Astrocyte of the spinal cord (primary cell): ENCODE results near the gene C9orf78.
A peak's percentile ranks its signal among the peaks of the same experiment; 100 is the strongest.

Source experiments
- DNase-seq: peaks from one replicate; pipeline ENCODE4 v3.0.0; 2011; ENCODE audit warnings: low read depth, low spot score
- H3K4me3 ChIP-seq: 2 replicates; pipeline ENCODE4 v1.5.1; 2011; ENCODE audit warnings: low read depth, mild to moderate bottlenecking, low read length, moderate library complexity
- CTCF ChIP-seq: IDR thresholded peaks from 2 replicates; pipeline ENCODE4 v1.5.1; 2012; ENCODE audit warnings: low read depth, mild to moderate bottlenecking, low read length, inconsistent platforms
- in situ Hi-C: cut with HindIII; loops from 2 replicates; pipeline ENCODE4 v1.10.0; 2017; ENCODE audit warnings: low sequenced_read_pairs

The C9orf78 gene

GRCh38 chr9:129840034-129840433 is 5.0 kb upstream of the C9orf78 start:
- no peak for TF ChIP-seq CTCF
- no peak overlapping the region for H3K4me3 ChIP-seq
- DNase-seq = no peak
- in situ Hi-C loops = no loop called here

GRCh38 chr9:129839324-129840023 is 4.4 kb upstream of the C9orf78 start:
- no peak overlapping the region for H3K4me3 ChIP-seq
- TF ChIP-seq CTCF = no peak
- in situ Hi-C loops = no loop called here
- DNase-seq = no peak

GRCh38 chr9:129838707-129839259 is 3.7 kb upstream of the C9orf78 start:
- TF ChIP-seq CTCF = no peak
- no peak overlapping the region for H3K4me3 ChIP-seq
- in situ Hi-C loops = no loop called here
- DNase-seq = peak; percentile 74

- H3K4me3 ChIP-seq = peak overlapping the region; percentile 94
- DNase-seq = no peak
- no peak for TF ChIP-seq CTCF
- in situ Hi-C loops = no loop called here
Measured at GRCh38 chr9:129836311-129837007, 1.4 kb upstream of the C9orf78 start.

- DNase-seq = no peak
- peak overlapping the region; percentile 94 for H3K4me3 ChIP-seq
- no peak for TF ChIP-seq CTCF
- in situ Hi-C loops = no loop called here
Measured at GRCh38 chr9:129835860-129836223, 767 bp upstream of the C9orf78 start.

- peak; percentile 7 for DNase-seq
- peak overlapping the region; percentile 94 for H3K4me3 ChIP-seq
- TF ChIP-seq CTCF = no peak
- in situ Hi-C loops = no loop called here
Measured at GRCh38 chr9:129834489-129835127, 467 bp downstream of the C9orf78 start.
